Retinal pigment epithelial cell (primary cell): ENCODE results near the gene NEMF.
"Not testable (repeated sequence)": the region's sequence is repeated elsewhere in the genome, so short reads cannot be mapped to it uniquely, and the experiment has no call there.

Experiments
- DNase-seq: peaks from one replicate; pipeline ENCODE4 v3.0.0-alpha.2; 2010; ENCODE audit warnings: low read depth
- H3K4me3 ChIP-seq: 2 replicates; pipeline ENCODE4 v1.5.1; 2011; ENCODE audit warnings: mild to moderate bottlenecking, low read length, control low read depth, moderate library complexity
- TF ChIP-seq, protein P1 (sequence below): conservative IDR thresholded peaks from 2 replicates; pipeline ENCODE4 v1.5.1; 2011; ENCODE audit warnings: low read depth, low read length, control low read depth, inconsistent platforms

Gene NEMF, protein sequence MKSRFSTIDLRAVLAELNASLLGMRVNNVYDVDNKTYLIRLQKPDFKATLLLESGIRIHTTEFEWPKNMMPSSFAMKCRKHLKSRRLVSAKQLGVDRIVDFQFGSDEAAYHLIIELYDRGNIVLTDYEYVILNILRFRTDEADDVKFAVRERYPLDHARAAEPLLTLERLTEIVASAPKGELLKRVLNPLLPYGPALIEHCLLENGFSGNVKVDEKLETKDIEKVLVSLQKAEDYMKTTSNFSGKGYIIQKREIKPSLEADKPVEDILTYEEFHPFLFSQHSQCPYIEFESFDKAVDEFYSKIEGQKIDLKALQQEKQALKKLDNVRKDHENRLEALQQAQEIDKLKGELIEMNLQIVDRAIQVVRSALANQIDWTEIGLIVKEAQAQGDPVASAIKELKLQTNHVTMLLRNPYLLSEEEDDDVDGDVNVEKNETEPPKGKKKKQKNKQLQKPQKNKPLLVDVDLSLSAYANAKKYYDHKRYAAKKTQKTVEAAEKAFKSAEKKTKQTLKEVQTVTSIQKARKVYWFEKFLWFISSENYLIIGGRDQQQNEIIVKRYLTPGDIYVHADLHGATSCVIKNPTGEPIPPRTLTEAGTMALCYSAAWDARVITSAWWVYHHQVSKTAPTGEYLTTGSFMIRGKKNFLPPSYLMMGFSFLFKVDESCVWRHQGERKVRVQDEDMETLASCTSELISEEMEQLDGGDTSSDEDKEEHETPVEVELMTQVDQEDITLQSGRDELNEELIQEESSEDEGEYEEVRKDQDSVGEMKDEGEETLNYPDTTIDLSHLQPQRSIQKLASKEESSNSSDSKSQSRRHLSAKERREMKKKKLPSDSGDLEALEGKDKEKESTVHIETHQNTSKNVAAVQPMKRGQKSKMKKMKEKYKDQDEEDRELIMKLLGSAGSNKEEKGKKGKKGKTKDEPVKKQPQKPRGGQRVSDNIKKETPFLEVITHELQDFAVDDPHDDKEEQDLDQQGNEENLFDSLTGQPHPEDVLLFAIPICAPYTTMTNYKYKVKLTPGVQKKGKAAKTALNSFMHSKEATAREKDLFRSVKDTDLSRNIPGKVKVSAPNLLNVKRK

DNA sequence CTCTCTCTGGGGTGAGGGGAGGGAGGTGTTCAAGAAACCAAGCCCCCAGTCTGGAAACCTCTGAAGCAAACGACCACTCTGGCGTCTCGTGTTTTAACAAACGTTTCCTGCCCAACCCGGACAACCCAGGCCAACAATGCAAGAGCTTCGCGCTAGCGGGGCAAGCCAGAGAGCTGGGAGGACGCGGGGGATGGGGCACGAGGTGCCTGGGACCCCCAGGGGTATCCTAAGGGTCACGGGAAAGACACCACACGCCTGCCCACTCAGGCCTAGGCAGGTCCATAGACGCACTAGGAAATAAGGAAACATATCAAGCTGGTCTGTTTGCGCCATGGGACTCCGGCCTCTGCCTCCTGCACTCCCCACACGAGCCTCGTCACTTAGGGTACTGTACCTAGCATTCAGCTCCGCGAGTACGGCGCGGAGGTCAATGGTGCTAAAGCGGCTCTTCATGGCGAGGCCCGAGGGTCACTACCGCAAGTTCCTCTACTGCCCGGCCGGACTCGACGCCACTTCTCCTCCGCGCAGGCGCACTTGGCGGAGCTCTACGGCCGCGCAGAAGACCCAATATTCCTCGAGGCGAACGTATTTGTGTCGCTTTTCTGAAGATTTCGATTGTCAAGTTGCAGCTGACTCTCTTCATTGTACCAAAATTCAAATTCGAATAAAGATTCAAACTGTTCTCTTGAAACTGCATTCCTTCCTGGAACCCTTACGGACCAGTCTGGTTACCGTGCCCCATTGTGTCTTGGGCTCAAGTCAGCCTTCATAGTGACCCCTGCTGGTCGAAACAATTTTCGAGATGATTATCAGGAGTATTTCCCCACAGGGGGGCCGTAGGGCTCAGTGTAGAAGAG, at the start of gene NEMF:
TSS of gene NEMF (minus strand) at position 488 of the 857 bp plus-strand sequence. CDS start at position 453, 35 bp downstream.
- peak within 1 kb of the TSS; percentile 81 for H3K4me3 ChIP-seq
- DNase-seq, result peak; percentile 52
- TF ChIP-seq, protein P1, sequence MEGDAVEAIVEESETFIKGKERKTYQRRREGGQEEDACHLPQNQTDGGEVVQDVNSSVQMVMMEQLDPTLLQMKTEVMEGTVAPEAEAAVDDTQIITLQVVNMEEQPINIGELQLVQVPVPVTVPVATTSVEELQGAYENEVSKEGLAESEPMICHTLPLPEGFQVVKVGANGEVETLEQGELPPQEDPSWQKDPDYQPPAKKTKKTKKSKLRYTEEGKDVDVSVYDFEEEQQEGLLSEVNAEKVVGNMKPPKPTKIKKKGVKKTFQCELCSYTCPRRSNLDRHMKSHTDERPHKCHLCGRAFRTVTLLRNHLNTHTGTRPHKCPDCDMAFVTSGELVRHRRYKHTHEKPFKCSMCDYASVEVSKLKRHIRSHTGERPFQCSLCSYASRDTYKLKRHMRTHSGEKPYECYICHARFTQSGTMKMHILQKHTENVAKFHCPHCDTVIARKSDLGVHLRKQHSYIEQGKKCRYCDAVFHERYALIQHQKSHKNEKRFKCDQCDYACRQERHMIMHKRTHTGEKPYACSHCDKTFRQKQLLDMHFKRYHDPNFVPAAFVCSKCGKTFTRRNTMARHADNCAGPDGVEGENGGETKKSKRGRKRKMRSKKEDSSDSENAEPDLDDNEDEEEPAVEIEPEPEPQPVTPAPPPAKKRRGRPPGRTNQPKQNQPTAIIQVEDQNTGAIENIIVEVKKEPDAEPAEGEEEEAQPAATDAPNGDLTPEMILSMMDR, result peak; percentile 75

DNA sequence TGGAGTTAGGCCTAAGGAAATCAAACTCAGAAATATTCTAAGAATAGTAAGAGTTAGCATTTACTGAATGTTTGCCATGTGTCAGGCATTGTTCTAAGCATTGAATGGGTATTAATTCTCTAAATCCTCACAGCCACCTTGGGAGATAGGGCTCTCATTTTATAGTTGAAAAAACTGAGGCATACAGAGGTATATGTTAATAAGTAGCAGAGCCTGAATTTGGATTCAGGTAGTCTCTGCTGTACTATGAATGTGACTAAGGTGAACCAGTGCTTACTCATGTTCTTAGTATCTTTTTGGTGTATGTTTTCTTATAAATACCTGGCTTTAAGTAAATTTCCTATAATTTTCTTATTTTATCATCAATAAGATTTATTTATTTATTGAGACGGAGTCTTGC, 48.4 kb upstream of the NEMF start:
- H3K4me3 ChIP-seq, result no peak overlapping the region
- no peak for DNase-seq
- TF ChIP-seq, protein P1, result no peak

DNA sequence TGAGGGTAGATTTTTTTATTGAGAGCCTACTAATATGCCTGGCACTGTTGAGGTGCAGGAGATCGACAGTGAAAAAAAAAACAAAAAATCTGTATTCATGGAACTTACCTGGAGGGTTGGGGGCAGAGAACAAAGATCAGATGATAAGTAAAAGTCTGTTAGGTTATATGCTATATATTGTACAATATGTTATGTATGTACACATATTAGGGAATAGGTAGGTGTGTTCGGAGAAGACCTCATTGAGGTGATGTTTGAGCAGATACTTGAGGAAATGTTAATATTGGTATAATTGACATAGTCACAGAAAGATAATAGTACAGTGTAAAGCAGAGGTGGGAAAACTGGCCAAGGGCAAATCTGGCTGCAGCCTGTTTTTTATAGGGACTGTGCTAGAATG, 45.9 kb upstream of the NEMF start:
- no peak overlapping the region for H3K4me3 ChIP-seq
- TF ChIP-seq, protein P1, result no peak
- DNase-seq, result no peak

DNA sequence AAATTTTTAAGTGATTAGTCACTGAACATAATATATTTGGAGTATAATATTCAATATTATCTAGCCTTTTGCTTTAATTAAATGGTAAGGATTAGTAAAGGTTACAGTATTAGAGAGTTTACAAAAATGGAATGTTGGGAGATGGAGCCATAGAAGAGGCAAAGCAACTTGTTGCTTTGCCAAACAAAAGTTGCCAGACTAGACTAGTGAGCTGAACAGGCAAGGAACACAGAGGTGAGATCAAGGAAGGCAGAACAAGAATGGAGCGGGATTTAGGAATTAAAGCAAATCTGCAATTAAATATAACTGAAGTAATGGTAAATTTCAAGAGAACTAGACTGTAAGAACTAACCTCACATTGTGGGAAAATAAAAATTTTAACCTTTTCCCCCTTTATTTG, 45.4 kb upstream of the NEMF start:
- no peak overlapping the region for H3K4me3 ChIP-seq
- no peak for DNase-seq
- TF ChIP-seq, protein P1, result no peak

DNA sequence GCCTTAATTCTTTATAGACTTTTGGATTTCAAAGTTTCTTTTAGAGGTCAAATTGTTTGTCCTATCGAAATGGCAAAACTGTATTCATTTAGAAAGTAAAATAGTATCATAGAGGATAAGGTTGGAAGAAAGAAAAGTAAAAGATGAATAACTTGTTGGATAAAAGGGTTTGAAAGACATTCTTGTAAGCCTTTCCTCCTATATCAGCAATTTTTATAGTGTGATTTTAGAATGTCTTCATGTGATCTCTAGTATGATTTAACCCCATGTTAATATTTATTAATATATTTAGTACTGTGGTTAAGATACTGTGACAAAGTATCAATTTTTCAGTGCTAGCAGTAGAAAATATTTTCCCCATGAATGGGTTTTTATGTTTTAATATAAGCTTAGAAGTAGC, 44.8 kb upstream of the NEMF start:
- H3K4me3 ChIP-seq, result no peak overlapping the region
- TF ChIP-seq, protein P1, result no peak

DNA sequence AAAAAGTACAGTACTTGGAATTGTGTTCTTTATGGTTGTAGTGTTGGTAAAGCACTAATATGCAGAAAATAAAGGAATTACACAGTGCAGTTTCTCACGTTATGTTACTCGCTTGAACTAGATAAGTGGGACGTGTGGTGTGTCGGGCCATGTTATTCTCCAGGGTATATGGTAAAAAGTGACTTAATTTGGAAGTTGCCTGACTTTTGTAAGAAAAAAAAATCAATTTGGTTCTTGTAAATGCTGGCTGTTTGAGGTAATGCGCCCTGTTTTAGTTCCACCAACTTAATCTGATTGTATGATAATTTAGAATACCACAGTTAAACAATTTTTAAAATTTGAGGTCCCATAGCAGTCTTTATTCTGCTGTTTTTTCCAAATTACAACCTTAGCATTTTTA, 44.4 kb upstream of the NEMF start:
- peak overlapping the region; percentile 1 for H3K4me3 ChIP-seq
- DNase-seq, result no peak
- TF ChIP-seq, protein P1, result no peak

More for the DNA sequence above, 44.8 kb upstream of the NEMF start:
- no peak for DNase-seq

DNA sequence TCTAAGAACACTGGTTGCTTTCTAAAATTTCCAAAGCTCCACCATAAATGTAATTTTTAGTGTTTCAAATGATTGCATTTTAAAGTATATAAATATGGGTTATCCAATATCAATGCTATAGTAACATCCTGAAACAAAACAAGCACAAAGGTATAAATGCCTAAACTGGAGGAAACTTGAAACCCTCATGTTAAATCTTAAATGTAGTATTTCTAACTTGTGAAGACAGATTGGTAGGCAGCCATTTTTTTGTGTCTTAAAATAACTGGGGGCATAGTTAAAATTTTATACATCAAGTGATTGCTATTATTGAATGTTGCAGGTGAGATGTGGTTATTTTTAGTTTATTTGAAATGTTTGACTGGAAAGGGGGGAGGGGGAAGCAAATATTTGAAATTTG, 43.7 kb upstream of the NEMF start:
- H3K4me3 ChIP-seq, result peak overlapping the region; percentile 89
- not testable (repeated sequence) for DNase-seq
